ENCODE results near the gene MBD3L2B.

Gene MBD3L2B

DNA sequence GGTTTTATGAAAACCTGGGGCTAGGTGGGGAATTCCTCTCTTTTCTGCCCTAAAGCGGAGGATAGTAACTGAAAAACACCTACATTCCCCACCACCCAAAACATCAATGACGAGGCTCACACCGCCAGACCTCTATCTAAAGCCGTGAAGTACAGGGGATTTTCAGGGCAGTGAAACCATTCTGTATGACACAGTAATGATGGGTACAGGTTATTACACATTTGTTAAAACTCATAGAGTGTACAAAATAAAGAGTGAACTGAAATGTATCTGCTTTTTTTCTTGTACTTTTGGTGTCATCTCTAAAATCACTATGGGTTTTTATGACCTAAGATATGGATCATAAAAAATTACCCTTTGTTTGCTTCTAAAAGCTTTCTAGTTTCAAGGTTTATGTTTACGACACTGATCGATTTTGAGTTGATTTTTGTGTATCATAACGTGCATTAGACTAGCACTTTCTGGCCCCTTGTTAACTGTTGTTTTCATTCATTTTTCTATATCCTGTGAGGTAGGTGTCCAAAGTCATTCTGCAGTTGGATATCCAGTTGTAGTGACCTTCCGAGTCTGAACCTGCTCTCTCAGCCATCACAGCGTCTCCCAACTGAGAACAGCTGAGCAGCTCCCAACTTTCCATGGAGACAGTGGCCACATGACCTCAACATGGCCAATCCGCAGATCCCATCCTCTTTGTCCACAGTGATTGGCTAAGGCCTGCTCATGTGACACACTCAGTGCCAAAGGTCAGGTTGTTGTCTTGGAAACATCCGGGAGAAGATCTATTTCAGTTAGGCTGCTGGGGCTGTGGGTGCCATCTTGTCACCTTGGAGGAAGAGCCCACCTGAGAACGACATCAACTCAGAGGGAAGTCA, 10.3 kb downstream of the MBD3L2B start:
- no peak for DNase-seq

DNA sequence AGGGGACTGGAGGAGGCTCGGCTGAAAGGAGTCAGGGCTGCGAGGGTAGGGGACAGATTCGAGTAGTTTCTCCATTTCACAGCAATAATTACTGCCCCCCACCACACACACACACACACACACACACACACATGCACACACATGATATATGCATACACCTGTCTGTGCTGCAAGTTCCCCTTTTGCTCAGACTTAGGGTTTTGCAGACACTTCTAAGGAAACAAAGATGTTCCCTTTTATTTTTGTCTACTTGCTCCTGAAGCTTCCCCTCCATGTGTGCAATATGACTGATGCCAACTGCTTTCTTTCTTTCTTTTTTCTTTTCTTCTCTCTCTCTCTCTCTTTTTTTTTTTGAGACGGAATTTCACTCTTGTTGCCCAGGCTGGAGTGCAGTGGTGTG, 13.4 kb downstream of the MBD3L2B start:
- DNase-seq: no peak

DNA sequence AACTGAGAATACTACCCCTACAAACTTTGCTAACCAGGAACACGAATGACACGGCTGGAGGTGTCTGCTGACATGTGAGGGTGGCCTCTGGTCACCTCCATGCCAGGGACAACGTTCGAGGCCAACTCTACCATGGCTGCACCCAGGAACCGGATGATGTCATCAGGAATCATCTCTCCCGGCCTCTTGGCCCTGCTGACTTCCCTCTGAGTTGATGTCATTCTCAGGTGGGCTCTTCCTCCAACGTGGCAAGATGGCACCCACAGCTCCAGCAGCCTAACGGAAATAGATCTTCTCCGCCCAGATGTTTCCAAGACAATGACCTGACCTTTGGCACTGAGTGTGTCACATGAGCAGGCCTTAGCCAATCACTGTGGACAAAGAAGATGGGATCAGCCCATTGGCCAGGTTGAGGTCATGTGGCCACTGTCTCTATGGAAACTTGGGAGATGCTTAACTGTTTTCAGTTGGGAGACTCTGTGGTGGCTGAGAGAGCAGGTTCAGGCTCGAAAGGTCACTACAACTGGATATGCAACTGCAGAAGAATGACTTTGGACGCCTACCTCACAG, 15.0 kb downstream of the MBD3L2B start:
- no peak for DNase-seq

DNA sequence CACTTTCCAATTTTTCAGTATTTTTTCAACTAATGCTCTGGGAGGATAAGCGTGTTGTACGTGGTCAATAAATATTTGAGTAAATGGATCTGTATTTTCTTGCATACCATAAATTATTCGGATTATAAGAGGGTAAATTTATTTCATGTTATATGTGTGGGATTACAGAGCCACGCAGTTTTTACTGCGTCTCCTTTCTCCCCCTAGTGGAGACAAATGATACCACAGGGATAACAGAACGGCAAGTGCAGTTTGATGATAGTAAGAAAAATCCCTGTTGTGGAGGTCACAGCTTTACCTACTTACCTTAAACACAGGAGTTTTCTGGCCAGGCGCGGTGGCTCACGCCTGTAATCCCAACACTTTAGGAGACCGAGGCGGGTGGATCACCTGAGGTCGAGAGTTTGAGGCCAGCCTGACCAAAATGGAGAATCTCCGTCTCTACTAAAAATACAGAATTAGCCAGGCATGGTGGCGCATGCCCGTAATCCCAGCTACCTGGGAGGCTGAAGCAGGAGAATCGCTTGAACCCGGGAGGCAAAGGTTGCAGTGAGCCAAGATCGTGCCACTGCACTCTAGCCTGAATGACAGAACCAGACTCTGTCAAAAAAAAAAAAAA, 16.8 kb downstream of the MBD3L2B start:
- no peak for DNase-seq

DNA sequence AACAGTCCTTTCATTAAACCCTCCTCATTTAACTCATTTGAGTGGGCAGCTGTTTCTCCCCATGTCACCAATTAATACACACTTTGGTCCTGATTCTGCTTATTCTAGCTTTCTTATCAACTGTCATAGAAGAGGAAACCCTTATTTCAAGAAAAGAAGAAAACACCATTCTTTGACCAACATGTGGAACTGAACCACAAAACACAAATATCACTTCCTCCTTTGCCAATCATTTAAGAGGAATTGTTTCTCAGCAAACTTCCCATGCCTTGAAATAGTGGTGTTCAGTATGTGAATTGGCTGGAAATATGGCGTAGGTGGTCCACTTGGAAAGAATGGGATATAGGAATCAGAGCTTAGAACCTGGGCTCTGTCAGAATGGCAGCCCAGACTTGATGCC, 20.4 kb downstream of the MBD3L2B start:
- DNase-seq: no peak

DNA sequence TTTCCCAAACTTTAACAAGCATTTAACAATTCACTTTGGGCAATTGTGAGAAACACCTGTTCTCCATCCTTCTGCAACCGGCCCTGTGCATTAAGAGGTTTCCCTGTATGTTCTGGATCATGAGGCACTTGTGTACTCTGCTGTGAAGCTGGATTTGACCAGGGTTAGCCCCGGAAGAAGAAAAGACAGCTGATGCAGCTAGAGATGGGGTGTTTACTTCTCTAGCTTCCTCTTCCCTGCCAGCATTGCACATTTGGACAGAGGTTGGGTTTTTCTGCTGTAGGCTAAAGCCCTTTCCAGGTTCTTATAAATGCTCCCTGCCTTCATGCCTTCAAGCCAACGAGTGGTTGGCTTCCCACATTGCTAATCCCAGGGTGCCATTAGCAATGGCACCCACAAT, 20.9 kb downstream of the MBD3L2B start:
- DNase-seq: no peak

DNA sequence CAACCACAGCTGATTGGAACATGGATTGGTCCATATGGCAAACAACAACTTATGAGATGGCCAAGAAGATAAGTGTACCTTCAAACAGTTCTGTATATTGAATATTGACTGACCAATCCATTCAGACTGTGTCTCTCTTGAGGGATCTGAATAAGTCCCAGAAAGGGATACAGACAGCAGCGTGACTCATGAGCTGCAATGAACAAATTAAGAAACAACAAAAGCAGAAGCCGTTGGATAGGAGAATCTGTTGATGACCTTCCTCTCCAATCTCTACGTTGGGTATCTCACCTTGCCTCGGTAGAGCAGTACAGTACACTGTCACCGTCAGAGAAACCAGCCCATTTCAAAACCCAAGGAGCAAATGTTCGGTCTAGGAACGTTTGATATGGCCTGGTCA, 21.3 kb downstream of the MBD3L2B start:
- DNase-seq: no peak

DNA sequence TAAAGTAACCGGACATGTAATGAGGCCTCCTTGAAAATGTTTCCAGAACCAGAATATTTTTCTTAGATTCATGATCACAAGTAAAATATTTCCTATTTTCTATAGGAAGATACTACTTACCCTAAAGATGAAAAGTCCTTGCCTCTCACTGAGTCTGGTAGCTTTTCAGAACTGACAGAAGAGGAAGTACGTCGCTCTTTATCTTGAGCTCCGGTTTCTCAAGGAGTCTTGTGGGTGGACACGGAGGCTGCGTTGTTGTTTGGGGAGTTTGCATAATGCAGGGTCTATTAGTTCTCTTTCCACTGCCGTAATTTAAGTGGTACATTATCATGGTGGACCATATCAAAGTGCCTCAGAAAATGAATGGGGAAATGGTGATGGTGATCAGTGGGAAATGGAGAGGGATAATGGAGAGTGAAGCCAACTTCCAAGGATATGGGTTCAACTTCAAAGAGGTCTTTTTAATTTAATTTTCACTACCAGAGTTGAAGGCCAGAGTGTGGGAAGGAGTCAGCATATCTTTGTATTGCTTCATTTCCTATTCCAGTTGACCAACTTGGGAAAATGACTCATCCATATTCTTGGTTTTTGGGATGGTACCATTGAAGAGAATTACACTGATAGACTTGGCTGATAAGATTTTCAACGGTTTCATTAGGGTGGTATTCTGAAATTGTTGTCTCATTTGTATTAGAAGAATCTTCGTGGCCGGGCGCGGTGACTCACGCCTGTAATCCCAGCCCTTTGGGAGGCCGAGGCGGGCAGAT, 23.4 kb downstream of the MBD3L2B start:
- DNase-seq: no peak

DNA sequence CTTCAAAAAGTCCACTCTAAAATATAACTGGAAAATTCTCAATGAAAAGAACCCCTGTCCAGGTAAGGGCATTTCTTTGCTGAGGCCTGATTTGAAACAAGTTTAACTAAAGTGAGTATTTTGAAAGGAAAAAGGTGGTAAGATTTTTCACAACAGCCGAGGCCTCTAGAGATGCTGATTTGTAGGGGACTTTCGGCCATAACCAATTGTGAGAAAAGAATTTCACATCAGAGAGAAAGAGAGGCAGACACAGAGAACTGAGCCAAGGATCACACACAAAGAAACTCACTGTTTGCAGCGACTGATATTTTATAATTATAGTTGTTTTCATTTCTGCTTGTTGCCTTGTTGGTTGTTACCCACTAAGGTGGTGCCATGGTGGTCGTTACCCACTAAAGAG, 24.4 kb downstream of the MBD3L2B start:
- DNase-seq: no peak

DNA sequence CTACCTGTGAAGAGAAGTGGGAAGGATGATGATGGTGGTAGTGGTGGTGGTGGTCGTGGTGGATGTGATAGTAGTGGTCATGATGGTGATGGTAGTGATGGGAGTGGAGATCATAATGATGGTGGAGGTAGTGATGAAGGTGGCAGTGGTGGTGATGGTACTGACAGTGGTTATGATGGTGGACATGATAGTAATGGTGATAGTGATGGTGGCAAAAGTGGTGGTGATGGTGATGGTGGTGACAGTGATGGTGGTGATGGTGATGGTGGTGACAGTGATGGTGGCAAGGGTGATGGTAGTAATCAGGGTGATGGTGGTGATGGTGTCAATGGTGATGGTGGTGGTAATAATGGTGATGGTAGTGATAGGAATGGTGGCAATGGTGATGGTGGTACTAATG, 26.2 kb downstream of the MBD3L2B start:
- DNase-seq: no peak

DNA sequence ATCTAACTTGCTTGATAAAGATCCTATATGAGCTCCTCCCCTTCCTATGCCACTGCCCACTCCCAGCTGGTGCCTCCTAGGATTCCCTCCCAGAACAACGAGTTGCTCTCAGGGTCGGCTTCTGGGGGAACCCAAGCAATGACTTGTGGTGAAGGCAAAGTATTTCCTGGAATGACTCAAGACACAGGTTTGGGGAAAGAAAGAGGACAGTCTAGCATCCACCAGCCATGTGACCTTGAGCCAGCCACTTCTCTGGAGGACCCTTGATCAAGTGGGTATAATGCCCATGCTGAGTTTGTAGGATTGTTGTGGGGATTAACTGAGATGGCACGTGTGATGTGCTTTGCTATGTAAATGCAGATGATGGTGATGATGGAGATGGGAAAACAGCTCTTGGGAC, 33.0 kb downstream of the MBD3L2B start:
- no peak for DNase-seq

DNA sequence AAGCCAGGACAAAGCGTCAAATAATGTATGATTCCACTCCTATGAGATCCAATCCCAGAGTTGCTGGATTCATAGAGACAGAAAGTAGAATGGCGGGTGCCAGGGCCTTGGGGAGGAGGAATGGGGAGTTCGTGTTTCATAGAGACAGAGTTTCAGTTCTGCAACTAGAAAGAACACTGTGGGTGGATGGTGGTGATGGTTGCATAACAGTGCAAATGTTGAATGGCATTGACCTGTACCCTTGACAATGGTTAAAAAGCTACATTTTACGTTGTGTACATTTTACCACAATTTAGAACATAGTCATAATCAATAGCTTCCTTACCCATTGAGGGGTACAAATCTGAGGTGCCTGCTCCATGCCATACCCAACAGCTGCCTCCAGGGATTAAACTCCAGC, 33.4 kb downstream of the MBD3L2B start:
- DNase-seq: no peak

DNA sequence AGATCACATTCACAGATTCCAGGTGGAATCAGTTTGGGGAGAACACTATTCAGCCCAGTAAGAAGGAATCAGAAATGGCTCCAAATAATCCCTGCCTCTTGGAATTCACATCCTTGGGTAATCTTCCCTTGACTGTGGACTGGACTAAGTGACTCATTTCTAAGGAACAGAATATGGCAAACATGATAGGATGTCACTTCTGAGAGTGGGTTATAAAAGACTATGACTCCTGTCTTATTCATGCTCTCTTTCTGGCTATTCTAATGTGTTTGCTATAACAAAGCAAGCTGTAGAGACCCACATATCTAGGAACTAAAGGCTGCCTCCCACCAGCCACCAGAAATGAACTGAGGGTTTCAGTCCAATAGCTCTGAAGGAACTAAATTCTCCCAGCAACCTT, 37.8 kb downstream of the MBD3L2B start:
- DNase-seq: no peak

DNA sequence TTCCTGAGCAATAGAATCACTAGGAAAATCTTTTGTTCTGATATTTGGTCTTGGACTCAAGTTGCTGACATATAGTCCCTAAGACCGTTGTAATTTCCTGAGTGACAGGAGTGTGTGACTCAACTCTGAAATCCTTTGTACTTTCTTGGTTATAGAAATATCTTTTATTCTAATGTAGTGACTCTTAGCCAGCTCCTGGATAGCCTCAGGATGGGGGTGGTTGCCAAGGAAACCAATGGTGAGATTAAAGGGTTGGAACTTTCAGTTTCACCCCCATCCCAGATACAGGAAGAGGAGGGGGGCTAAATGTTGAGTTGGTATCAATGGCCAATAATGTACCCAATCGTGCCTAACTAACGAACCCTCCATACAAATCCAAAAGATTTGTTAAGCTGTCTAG, 41.8 kb downstream of the MBD3L2B start:
- DNase-seq: no peak

DNA sequence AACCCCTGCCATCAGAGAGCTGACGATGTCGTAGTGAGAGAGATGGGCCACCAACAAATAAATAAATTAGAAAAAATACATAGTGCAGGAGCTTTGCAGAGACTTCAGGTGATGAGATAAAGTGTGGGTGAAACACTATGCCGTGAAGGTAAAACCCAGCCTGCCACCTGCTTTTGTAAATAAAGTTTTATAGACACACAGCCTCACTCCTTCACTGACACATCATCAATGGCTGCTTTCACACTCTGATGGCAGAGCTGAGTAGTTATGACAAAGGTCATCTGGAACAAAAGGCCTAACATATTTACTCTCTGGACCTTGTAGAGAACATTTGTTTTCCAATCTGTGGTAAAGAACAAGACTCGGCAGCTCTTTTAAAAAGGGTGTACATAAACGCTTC, 45.0 kb downstream of the MBD3L2B start:
- DNase-seq: no peak

DNA sequence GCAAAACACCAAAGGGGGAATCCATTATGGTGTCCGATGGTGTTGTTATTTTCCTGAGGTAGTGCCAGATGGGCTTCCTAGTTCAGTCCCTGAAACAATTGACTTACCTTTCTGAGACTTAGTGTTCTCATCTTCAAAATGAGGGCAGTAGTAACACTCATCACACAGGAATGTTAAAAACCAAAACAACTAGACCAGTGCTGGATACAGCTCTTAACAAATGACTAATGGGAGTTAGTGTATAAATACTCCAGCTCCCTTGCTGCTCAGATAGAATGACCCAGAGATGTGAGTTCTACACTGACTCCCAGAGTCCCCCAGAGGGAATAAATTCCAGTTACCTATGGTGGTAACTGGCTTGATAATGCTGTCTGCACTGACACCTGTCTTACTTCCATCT, 49.9 kb downstream of the MBD3L2B start:
- no peak for DNase-seq

DNA sequence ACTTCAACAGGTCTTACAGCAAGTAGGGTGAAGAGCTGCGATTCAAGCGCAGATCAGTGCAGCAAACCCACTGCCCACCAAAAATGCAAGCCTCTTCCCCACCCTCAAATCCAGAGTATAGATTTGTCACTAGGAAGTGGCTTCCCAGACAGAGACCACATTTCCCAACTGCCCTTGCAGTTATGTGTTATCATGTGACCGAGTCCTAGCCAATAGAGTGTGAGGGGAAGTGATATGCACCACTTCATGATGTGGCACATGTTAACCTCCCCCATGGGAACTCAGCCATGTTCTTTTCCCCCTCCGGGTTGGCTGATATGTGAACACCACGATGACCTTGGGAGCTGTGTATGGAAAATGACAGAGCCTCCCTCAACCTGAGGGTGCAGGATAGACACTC, 50.8 kb downstream of the MBD3L2B start:
- DNase-seq: no peak

DNA sequence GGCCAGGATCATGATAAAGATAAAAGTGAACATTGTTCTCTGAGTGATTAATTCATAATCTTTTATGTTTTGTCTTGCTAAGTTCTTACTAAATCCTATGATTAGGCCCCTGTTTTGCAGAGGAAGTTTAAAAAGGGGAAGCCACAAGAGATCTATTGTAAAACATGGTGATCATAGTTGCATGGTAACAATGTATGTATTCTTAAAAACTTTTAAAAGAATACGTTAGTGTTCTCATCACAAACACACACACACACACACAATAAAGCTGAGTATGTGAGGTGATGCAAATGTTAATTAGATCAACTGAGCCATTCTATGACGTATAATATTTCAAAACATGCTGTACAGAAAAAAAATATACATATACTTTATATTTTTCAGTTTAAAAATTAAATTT, 51.2 kb downstream of the MBD3L2B start:
- DNase-seq: no peak

DNA sequence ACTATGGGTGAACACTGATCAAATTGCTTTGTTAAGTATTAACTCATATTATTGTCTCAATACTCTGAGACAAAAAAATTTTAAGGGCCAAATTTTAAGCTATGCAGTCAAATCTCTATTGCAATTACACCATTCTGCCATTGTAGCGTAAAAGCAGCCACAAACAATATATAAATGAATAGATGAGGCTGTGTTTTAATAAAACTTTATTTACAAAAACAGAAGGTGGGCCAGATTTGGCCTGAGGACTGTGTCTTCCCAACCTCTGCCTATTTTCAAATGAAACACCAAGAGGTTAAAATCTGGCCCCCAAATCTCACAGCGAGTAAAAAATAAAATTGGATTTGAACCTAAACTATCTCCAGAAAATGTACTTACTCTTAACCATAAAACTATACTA, 51.7 kb downstream of the MBD3L2B start:
- DNase-seq: no peak

Measured in NCI-H187 treated with DMSO at 0.1 percent for 48 hours (cell line).